Measurements from ENCODE around the gene KIF26B.

- TF ChIP-seq CTCF (IDR thresholded peaks at IDR 0.05) (no peak), POLR2A (IDR thresholded peaks at IDR 0.05) (no peak)
These were observed 599.0 kb downstream of the KIF26B start for GRCh38 chr1:245753807-245754206.

Measured in body of pancreas (tissue), 4 donors.